RCC 7860 (cell line): ENCODE measurements around the gene PEX16.

Source experiments
- DNase-seq: peaks from one replicate; pipeline ENCODE4 v3.0.0-alpha.2; 2015; ENCODE audit warnings: low spot score
- FAIRE-seq: peaks from 2 replicates; lab custom pipeline; 2012; peaks lifted over from hg19 to GRCh38; lab: Jason Lieb, UNC

Gene PEX16

DNA sequence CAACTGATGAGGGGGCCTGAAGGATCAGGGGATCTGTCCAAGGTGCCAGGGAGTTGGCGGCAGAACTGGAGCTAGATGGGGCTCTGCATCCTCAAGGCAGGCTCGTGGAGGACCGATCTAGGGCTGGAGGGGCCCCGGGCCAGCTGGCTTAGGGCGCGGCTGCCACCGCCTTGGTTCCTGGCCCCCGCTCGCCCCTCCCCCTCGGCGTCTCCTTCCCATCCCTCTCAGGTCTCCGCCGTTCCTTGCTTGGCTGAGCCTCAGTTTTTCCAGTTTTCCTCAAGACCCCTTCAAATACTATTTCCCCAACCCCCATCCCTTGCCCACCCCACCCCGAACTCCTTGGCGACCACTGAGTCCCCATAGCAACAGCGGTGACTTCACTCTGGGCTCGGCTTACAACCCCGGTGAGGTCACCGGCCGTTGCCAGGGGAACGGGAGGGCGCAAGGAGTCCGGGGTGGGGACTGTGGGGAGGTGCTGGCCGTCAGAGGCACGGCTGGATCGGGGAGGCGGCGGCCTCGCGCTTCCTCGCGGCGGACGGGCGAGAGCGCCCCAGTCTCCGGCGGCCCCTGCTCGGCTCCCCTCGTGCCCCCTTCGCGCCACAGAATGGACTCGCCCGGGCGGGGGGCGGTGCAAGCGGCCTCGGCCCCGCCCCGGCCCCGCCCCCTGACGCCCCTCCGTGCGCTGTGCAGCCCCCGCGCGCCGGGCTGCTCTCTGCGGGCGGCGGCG is 18.1 kb downstream of the PEX16 start:
- DNase-seq, result peak; percentile 62
- FAIRE-seq, result no peak

DNA sequence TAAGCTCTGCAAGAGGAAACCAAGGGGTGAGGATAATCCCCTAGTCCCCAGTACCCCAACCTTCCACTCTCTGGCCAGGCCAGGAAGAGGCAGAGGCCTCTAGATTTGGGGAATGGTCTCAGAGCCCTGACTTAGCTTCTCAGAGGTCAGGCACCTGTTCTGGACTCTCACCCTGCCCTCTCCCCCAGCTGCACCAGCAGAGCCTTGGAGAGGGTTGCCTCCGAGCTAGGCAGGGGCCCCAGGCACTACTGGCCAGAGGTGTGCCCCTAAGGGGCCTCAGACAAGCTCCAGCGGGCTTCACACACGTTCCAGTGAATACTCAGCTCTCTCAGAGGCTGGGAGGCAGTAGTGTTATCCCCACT is 18.6 kb downstream of the PEX16 start:
- FAIRE-seq, result no peak
- no peak for DNase-seq

- FAIRE-seq, result no peak
- DNase-seq, result no peak
These were observed 20.1 kb downstream of the PEX16 start for GRCh38 chr11:45897556-45897955.

GRCh38 chr11:45896422-45896984 is 21.2 kb downstream of the PEX16 start:
- no peak for DNase-seq
- no peak for FAIRE-seq

GRCh38 chr11:45895553-45896259 is 22.0 kb downstream of the PEX16 start:
- FAIRE-seq (no peak), DNase-seq (no peak)

DNA sequence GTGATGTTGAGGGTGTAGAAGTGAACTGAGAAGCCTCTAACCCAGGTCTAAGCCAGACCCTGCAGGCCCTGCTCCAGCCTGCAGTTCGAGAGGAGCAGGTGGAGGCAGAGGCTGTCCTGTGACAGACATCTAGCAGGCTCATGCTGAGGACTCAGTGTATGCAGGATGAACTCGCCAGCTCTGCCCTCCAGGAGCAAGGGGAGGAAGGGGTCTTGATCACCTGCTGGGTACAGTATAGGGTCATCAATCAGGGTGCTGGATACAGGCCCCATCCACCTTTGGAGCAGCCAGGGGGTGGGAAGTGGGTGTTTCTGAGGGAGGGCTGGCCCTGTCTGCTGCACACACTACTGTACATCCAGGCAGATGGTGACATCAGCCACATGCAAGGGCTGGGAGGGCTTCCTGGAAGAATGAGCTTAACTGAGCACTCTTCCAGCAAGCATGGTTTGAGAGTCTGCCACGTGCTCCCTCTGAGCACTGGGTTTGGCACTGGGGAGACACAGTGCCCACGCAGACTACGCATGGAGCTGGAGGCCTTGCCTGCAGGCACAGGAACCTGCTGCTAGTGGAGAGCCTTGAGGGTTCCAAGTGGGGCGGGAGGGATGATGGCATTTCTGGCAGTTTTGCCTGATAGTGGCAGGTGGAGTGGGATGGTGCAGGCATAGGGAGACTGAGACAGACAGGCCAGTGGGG is 23.0 kb downstream of the PEX16 start:
- no peak for DNase-seq
- FAIRE-seq, result no peak

- no peak for FAIRE-seq
These were observed 24.8 kb downstream of the PEX16 start for GRCh38 chr11:45892856-45893255.

DNA sequence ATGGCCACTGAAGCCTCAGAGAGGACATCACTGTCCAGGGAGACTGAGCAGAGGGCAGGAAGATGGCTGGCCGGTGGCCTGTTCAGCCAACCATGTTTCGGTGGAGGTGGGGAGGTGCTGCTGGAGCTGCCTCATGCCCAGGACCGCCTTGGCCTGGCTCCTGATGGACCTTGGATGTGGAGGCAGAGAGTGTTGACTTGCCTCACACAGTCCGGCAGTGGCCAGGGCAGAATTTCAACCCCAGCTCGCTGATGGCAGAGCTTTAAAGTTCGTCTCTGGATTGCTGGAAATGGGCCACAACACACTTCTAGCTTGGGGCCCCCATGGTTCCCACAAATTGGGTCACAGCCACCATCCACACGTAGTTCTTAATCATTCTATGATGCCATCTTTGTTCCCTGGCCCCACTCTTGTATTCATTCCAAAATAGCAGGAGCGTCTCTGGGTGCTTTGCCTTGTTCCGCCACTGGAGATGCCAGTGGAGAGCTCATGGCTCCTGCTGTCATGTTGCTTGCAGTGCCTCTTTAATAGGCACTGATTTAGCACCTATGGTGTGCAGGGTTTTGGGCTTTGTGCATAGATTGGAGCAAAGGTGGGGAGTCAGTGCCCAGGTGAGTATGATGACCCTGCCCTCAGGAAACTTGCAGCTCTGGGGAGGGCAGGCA is 26.7 kb downstream of the PEX16 start:
- DNase-seq, result no peak
- FAIRE-seq, result no peak

More at GRCh38 chr11:45892856-45893255, 24.8 kb downstream of the PEX16 start:
- no peak for DNase-seq

GRCh38 chr11:45889966-45890365 is 27.7 kb downstream of the PEX16 start:
- FAIRE-seq (no peak), DNase-seq (no peak)

GRCh38 chr11:45889555-45889954 is 28.1 kb downstream of the PEX16 start:
- no peak for FAIRE-seq
- no peak for DNase-seq

GRCh38 chr11:45887587-45887986 is 30.1 kb downstream of the PEX16 start:
- FAIRE-seq (no peak), DNase-seq (no peak)

DNA sequence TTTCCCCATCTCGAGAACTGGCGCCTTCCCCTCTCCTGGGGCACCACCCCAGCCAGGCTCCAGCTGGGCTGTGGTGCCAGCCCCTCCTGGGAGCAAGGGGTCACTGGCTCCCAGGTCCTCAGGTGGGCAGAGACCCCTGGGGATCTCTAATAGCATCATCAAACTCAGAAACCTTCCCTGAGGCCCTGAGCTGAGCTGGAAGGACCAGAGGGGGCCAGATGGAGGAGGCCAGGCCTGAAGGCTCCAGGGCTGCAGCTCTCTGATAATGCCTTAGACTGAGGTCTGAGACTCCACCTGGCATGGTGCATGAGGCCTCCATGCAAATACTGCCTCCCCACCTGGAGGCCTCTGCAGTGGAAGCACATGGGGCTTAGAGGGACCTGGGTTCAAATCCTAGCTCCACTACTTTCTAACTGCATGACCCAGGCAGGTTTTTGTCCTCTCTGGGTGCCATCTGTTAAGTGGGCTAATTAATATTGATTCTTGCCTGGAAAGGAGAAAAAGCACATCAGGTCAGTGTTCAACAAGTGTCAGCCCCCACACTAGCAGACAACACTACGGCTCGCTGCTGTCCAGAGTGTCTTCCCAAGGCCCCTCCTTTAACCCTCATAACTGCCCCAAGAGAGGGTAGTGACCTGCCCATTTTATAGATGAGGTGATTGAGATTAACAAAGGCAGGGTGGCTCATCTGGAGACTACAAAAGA is 30.7 kb downstream of the PEX16 start:
- DNase-seq, result no peak
- FAIRE-seq, result no peak

- no peak for FAIRE-seq
- no peak for DNase-seq
These were observed 31.6 kb downstream of the PEX16 start for GRCh38 chr11:45885921-45886721.

- FAIRE-seq (no peak), DNase-seq (no peak)
These were observed 32.3 kb downstream of the PEX16 start, which contains the start of gene MAPK8IP1 for GRCh38 chr11:45885274-45885920. MAPK8IP1 (plus strand) TSS chr11:45885651; CDS start chr11:45885821, 170 bp downstream.

GRCh38 chr11:45884596-45885185 is 33.0 kb downstream of the PEX16 start:
- DNase-seq, result no peak
- no peak for FAIRE-seq

- peak; percentile 14 for FAIRE-seq
- peak; percentile 31 for DNase-seq
These were observed 35.8 kb downstream of the PEX16 start for GRCh38 chr11:45881708-45882368.

GRCh38 chr11:45880772-45881570 is 36.7 kb downstream of the PEX16 start:
- no peak for FAIRE-seq
- no peak for DNase-seq
